IMR-90 (cell line): ENCODE measurements around the gene ARHGAP24. TPM values are rescaled to one million over a fixed set of nuclear protein-coding genes. Genes with fewer than 3 reads are reported as not detected.

ENCODE experiments used
- ATAC-seq: fragments of 200-7000 bp; cut with Tn5 transposase; 2 replicates; pipeline ENCODE4 v1.9.1; 2020; ENCODE audit warnings: low read depth, mild to moderate bottlenecking, moderate library complexity
- BruUV-seq: library from RNA; stranded (reverse); fragments of 400-500 nt; replicated peaks from 2 replicates; lab custom pipeline; 2021; lab: Mats Ljungman, UMichigan
- CTCF ChIA-PET: fragments of 300-600 bp; formaldehyde crosslinking; extraction: SDS; loops from one replicate; lab custom pipeline; 2021; ENCODE audit warnings: antibody characterized with exemption; lab: Yijun Ruan, JAX
- POLR2A ChIA-PET: fragments of 300-600 bp; sonication (Branson Sonifier 250); formaldehyde crosslinking; loops from one replicate; lab custom pipeline; 2022; ENCODE audit warnings: antibody characterized with exemption; ENCODE audit not compliant: unreplicated experiment; lab: Charles Lee
- DNase-seq: peaks from one replicate; pipeline ENCODE4 v3.0.0; 2013
- H2AFZ ChIP-seq: replicated peaks from 2 replicates; pipeline ENCODE3; 2013; ENCODE audit warnings: low read length, mild to moderate bottlenecking; ENCODE audit not compliant: poor library complexity
- H2AK5ac ChIP-seq: 2 replicates; pipeline ENCODE4 v1.6.1; 2013; ENCODE audit warnings: low read depth, low read length, inconsistent platforms
- H2AK9ac ChIP-seq: replicated peaks from 2 replicates; pipeline ENCODE3; 2013; ENCODE audit warnings: mild to moderate bottlenecking, low read depth, low read length, moderate library complexity; ENCODE audit not compliant: poor library complexity
- H2BK120ac ChIP-seq: 2 replicates; pipeline ENCODE4 v1.6.1; 2013; ENCODE audit warnings: low read depth, low read length, inconsistent platforms
- H2BK15ac ChIP-seq: 3 replicates; pipeline ENCODE4 v1.6.1; 2013; ENCODE audit warnings: low read depth, low read length, inconsistent platforms
- H2BK20ac ChIP-seq: 2 replicates; pipeline ENCODE4 v1.6.1; 2013; ENCODE audit warnings: low read depth, mild to moderate bottlenecking, inconsistent platforms, low read length, moderate library complexity
- H2BK5ac ChIP-seq: 2 replicates; pipeline ENCODE4 v1.6.1; 2013; ENCODE audit warnings: mild to moderate bottlenecking, low read depth, low read length, inconsistent platforms; ENCODE audit not compliant: poor library complexity, severe bottlenecking
- H3K14ac ChIP-seq: replicated peaks from 2 replicates; pipeline ENCODE4 v1.6.1; 2013; ENCODE audit warnings: low read depth, low read length, inconsistent platforms
- H3K18ac ChIP-seq: 2 replicates; pipeline ENCODE4 v1.6.1; 2013; ENCODE audit warnings: low read depth, low read length, control low read depth
- H3K23ac ChIP-seq: 2 replicates; pipeline ENCODE4 v1.6.1; 2013; ENCODE audit warnings: low read depth, low read length, inconsistent platforms
- H3K27ac ChIP-seq: 2 replicates; pipeline ENCODE4 v1.5.1; 2013; ENCODE audit warnings: mild to moderate bottlenecking, control low read depth, low read length; ENCODE audit not compliant: insufficient read depth
- H3K27me3 ChIP-seq: 2 replicates; pipeline ENCODE4 v1.6.1; 2013; ENCODE audit warnings: low read length; ENCODE audit not compliant: control insufficient read depth, insufficient read depth
- H3K36me3 ChIP-seq: 2 replicates; pipeline ENCODE4 v1.6.1; 2013; ENCODE audit warnings: low read length, mixed read lengths; ENCODE audit not compliant: control insufficient read depth, insufficient read depth
- H3K4ac ChIP-seq: 2 replicates; pipeline ENCODE4 v1.6.1; 2013; ENCODE audit warnings: low read depth, low read length, inconsistent platforms
- H3K4me1 ChIP-seq: 2 replicates; pipeline ENCODE4 v1.6.1; 2013; ENCODE audit warnings: low read length, mixed read lengths; ENCODE audit not compliant: control insufficient read depth, insufficient read depth
- H3K4me2 ChIP-seq: 2 replicates; pipeline ENCODE4 v1.6.1; 2013; ENCODE audit warnings: low read depth, mild to moderate bottlenecking, control low read depth, low read length, moderate library complexity
- H3K4me3 ChIP-seq: 2 replicates; pipeline ENCODE4 v1.5.1; 2013; ENCODE audit warnings: low read depth, mild to moderate bottlenecking, control low read depth, low read length, moderate library complexity; ENCODE audit not compliant: insufficient read depth
- H3K56ac ChIP-seq: 2 replicates; pipeline ENCODE4 v1.6.1; 2013; ENCODE audit warnings: low read length, inconsistent platforms; ENCODE audit not compliant: insufficient read depth; ENCODE audit errors: extremely low read depth
- H3K79me1 ChIP-seq, 2 experiments: 2 replicates each; pipeline ENCODE4 v1.6.1; 2013; ENCODE audit warnings: low read length in 2 of 2, inconsistent platforms in 1 of 2, low read depth in 1 of 2
- H3K9ac ChIP-seq: 2 replicates; pipeline ENCODE4 v1.6.1; 2013; ENCODE audit warnings: low read depth, low read length, control low read depth
- H3K9me1 ChIP-seq: 2 replicates; pipeline ENCODE4 v1.6.1; 2013; ENCODE audit warnings: low read length, inconsistent platforms; ENCODE audit not compliant: insufficient read depth
- H3K9me3 ChIP-seq: 2 replicates; pipeline ENCODE4 v1.6.1; 2013; ENCODE audit warnings: low read length; ENCODE audit not compliant: control insufficient read depth, insufficient read depth
- H4K20me1 ChIP-seq: 2 replicates; pipeline ENCODE4 v1.6.1; 2013; ENCODE audit warnings: low read length, inconsistent platforms; ENCODE audit not compliant: insufficient read depth
- H4K5ac ChIP-seq: 2 replicates; pipeline ENCODE4 v1.6.1; 2013; ENCODE audit warnings: mild to moderate bottlenecking, low read depth, low read length, control low read depth
- H4K8ac ChIP-seq, 2 experiments: 2 replicates each; pipeline ENCODE4 v1.6.1; 2013; ENCODE audit warnings: low read depth in 2 of 2, low read length in 2 of 2, control low read depth in 1 of 2, inconsistent platforms in 1 of 2
- H4K91ac ChIP-seq: 2 replicates; pipeline ENCODE4 v1.6.1; 2013; ENCODE audit warnings: low read depth, low read length, inconsistent platforms; ENCODE audit not compliant: insufficient read depth
- BHLHE40 ChIP-seq: fragments of 150-350 bp; IDR thresholded peaks from 2 replicates; pipeline ENCODE4 v1.6.1; 2016; ENCODE audit warnings: mild to moderate bottlenecking, low read depth, low read length
- CEBPB ChIP-seq: IDR thresholded peaks from 2 replicates; pipeline ENCODE4 v1.6.1; 2012; ENCODE audit warnings: low read depth, low read length, improper control_type of control experiment
- CHD1 ChIP-seq: IDR thresholded peaks from 2 replicates; pipeline ENCODE4 v1.6.1; 2012; ENCODE audit warnings: low read depth, low read length, improper control_type of control experiment
- CTCF ChIP-seq: conservative IDR thresholded peaks from 2 replicates; pipeline ENCODE4 v1.5.1; 2012; ENCODE audit warnings: mild to moderate bottlenecking, low read depth, low read length, improper control_type of control experiment
- ELK1 ChIP-seq: fragments of 150-350 bp; IDR thresholded peaks from 2 replicates; pipeline ENCODE4 v1.6.1; 2016; ENCODE audit warnings: low read depth, mild to moderate bottlenecking, low read length, moderate library complexity, borderline replicate concordance
- FOS ChIP-seq: fragments of 150-350 bp; IDR thresholded peaks from 2 replicates; pipeline ENCODE4 v1.6.1; 2016; ENCODE audit warnings: low read depth, low read length
- MAFK ChIP-seq: IDR thresholded peaks from 2 replicates; pipeline ENCODE4 v1.6.1; 2012; ENCODE audit warnings: low read depth, low read length, improper control_type of control experiment
- MAZ ChIP-seq: IDR thresholded peaks from 2 replicates; pipeline ENCODE4 v1.6.1; 2012; ENCODE audit warnings: low read depth, mild to moderate bottlenecking, low read length, improper control_type of control experiment, moderate library complexity, borderline replicate concordance
- MXI1 ChIP-seq: IDR thresholded peaks from 2 replicates; pipeline ENCODE4 v1.6.1; 2012; ENCODE audit warnings: low read depth, mild to moderate bottlenecking, low read length, moderate library complexity, borderline replicate concordance
- NFE2L2 ChIP-seq: fragments of 150-350 bp; IDR thresholded peaks from 2 replicates; pipeline ENCODE4 v1.6.1; 2016; ENCODE audit warnings: low read depth, mild to moderate bottlenecking, low read length
- POLR2A ChIP-seq: IDR thresholded peaks from 2 replicates; pipeline ENCODE4 v1.6.1; 2012; ENCODE audit warnings: mild to moderate bottlenecking, low read depth, low read length
- RAD21 ChIP-seq: IDR thresholded peaks from 2 replicates; pipeline ENCODE4 v1.6.1; 2012; ENCODE audit warnings: low read length, improper control_type of control experiment
- RCOR1 ChIP-seq: IDR thresholded peaks from 2 replicates; pipeline ENCODE4 v1.6.1; 2012; ENCODE audit warnings: mild to moderate bottlenecking, low read length, improper control_type of control experiment; ENCODE audit not compliant: insufficient replicate concordance
- RFX5 ChIP-seq: IDR thresholded peaks from 2 replicates; pipeline ENCODE4 v1.8.0; 2012; ENCODE audit warnings: low read depth, mild to moderate bottlenecking, low read length, moderate library complexity
- SMC3 ChIP-seq: fragments of 150-350 bp; IDR thresholded peaks from 2 replicates; pipeline ENCODE4 v1.6.1; 2016; ENCODE audit warnings: low read depth, mild to moderate bottlenecking, antibody characterized with exemption, low read length, moderate library complexity
- USF2 ChIP-seq: fragments of 150-350 bp; IDR thresholded peaks from 2 replicates; pipeline ENCODE4 v1.6.1; 2017; ENCODE audit warnings: mild to moderate bottlenecking, antibody characterized with exemption, low read length, low read depth
- WGBS, 2 experiments: methylation state at CpG; one replicate each; pipeline versions ENCODE4 v1.1.5 to v1.1.7; 2013; ENCODE audit warnings: missing lambda C conversion rate in 2 of 2; ENCODE audit not compliant: insufficient read length in 1 of 2; ENCODE audit errors: extremely low coverage in 2 of 2; 5-methylcytosine and 5-hydroxymethylcytosine counted together
- dilution Hi-C: fragments of 300-500 bp; cut with HindIII; formaldehyde crosslinking; loops from one replicate; pipeline ENCODE4 v1.14.3; 2018; ENCODE audit warnings: low sequenced_read_pairs; ENCODE audit not compliant: unreplicated experiment
- in situ Hi-C: fragments of 300-500 bp; cut with MboI; formaldehyde crosslinking; loops from 3 replicates; pipeline ENCODE4 v1.14.3; 2019; ENCODE audit warnings: low sequenced_read_pairs, inconsistent platforms, mixed read lengths
- intact Hi-C: fragments of 100-400 bp; cut with micrococcal nuclease; formaldehyde crosslinking; loops from 2 replicates; pipeline ENCODE4 v1.10.0; 2022
- polyA plus RNA-seq, 3 experiments: library from polyadenylated mRNA; depleted of rRNA; stranded (reverse); fragments of >200 nt; gene quantifications; 2 replicates each; pipeline ENCODE4 v1.2.3, GENCODE V29; 2012; ENCODE audit warnings: low replicate concordance in 1 of 3
- total RNA-seq: library from RNA; depleted of rRNA; stranded (reverse); fragments of >200 nt; gene quantifications from 2 replicates; pipeline ENCODE4 v1.2.3, GENCODE V29; 2012

ARHGAP24 gene
- total and polyA plus RNA-seq, 2 of the 4 experiments (the other 2 are of a cell fraction): 11.9 to 24.0 TPM

GRCh38 chr4:85715991-85716737 is 241.2 kb downstream of the ARHGAP24 start:
- no peak overlapping the region for H3K4ac ChIP-seq
- no peak overlapping the region for H3K23ac ChIP-seq
- no peak overlapping the region for H4K91ac ChIP-seq
- no peaks in the 10 kb centered on the region for H3K9me3 ChIP-seq
- no peaks in the 10 kb centered on the region for H4K20me1 ChIP-seq
- H2AK5ac ChIP-seq: no peak overlapping the region
- H2AFZ ChIP-seq: no peak overlapping the region
- intact Hi-C loops: no loop called here
- ATAC-seq (no peak), DNase-seq (no peak)
- in situ Hi-C loops: no loop called here
- H3K4me1 ChIP-seq: no peaks in the 10 kb centered on the region
- H3K14ac ChIP-seq: no peak overlapping the region
- H3K9me1 ChIP-seq: no peaks in the 10 kb centered on the region
- H2BK5ac ChIP-seq: no peak overlapping the region
- TF ChIP-seq CEBPB (no peak), CHD1 (no peak), RFX5 (no peak), CTCF (no peak), RCOR1 (no peak), FOS (no peak), USF2 (no peak), NFE2L2 (no peak), MAZ (no peak), ELK1 (no peak), BHLHE40 (no peak), SMC3 (no peak), MXI1 (no peak), RAD21 (no peak), POLR2A (no peak), MAFK (no peak)
- no peak overlapping the region for H4K5ac ChIP-seq
- WGBS, 2 experiments: no CpG with 5 or more reads among the region's 3 CpGs
- no peaks in the 10 kb centered on the region for H3K36me3 ChIP-seq
- H3K27me3 ChIP-seq: no peaks in the 10 kb centered on the region
- H3K18ac ChIP-seq: no peak overlapping the region
- H3K27ac ChIP-seq: no peak overlapping the region
- no peak overlapping the region for H3K9ac ChIP-seq
- no TSS peak for BruUV-seq
- H2BK15ac ChIP-seq: no peak overlapping the region
- ChIA-PET POLR2A (no interaction called here), CTCF (no interaction called here)
- H2BK120ac ChIP-seq: no peak overlapping the region
- H2AK9ac ChIP-seq: no peak overlapping the region
- H4K8ac ChIP-seq: no peak overlapping the region
- H3K4me2 ChIP-seq: no peak overlapping the region
- no peak overlapping the region for H3K56ac ChIP-seq
- H2BK20ac ChIP-seq: no peak overlapping the region
- no peak overlapping the region for H3K4me3 ChIP-seq
- no peaks in the 10 kb centered on the region for H3K79me1 ChIP-seq
- dilution Hi-C loops: no loop called here
